Left colon (tissue), 2 donors: Measurements from ENCODE around the gene GNA15. TPM values are rescaled to one million over a fixed set of nuclear protein-coding genes. Genes with fewer than 3 reads are reported as not detected.
A peak's percentile ranks its signal among the peaks of the same experiment; 100 is the strongest.

Experiments
- ATAC-seq: fragments of 200-7000 bp; cut with Tn5 transposase; one replicate; pipeline ENCODE4 v1.9.1; 2020; ENCODE audit warnings: mild to moderate bottlenecking, moderate library complexity
- DNase-seq, 2 donors: peaks; one replicate each; pipeline ENCODE4 v3.0.0-alpha.2; 2020
- intact Hi-C, 2 donors: fragments of 100-400 bp; cut with DNase I in 1 of 2; cut with micrococcal nuclease in 1 of 2; formaldehyde crosslinking; loops; one replicate each; pipeline versions ENCODE4 v1.11.2 to v1.14.0; 2022; cut with DNase I, micrococcal nuclease
- total RNA-seq, 2 donors: library from RNA; stranded (reverse); fragmentation: NEBNext Ultra II Directional; extraction: Animal tissue kit (Norgen Biotek cat#: 25700); gene quantifications; one replicate each; pipeline ENCODE4 v1.2.1, GENCODE V29; 2021
- donor health status: DM: no; HTN: no; CAD: no.
- donor health status: DM: yes; HTN: yes; CAD: no.

GNA15 gene
- total RNA-seq, 2 donors from 2014 or later = 3.0 to 4.8 TPM

GRCh38 chr19:3102239-3103140 is 33.3 kb upstream of the GNA15 start:
- intact Hi-C loops = loop anchor here in 1 of 2 donors (10.0 kb wide), 1 partner anchor 138 kb away; no protein-coding TSS in a partner anchor
- ATAC-seq (no peak), DNase-seq (no peak)

GRCh38 chr19:3104708-3104983 is 31.2 kb upstream of the GNA15 start:
- ATAC-seq = no peak
- intact Hi-C loops = loop anchor here in 1 of 2 donors (10.0 kb wide), 1 partner anchor 140 kb away; no protein-coding TSS in a partner anchor
- DNase-seq = no peak

GRCh38 chr19:3105641-3106508 is 30.0 kb upstream of the GNA15 start:
- intact Hi-C loops = loop anchor here in 1 of 2 donors (10.0 kb wide), 1 partner anchor 141 kb away; no protein-coding TSS in a partner anchor
- no peak for ATAC-seq
- DNase-seq = no peak

DNA sequence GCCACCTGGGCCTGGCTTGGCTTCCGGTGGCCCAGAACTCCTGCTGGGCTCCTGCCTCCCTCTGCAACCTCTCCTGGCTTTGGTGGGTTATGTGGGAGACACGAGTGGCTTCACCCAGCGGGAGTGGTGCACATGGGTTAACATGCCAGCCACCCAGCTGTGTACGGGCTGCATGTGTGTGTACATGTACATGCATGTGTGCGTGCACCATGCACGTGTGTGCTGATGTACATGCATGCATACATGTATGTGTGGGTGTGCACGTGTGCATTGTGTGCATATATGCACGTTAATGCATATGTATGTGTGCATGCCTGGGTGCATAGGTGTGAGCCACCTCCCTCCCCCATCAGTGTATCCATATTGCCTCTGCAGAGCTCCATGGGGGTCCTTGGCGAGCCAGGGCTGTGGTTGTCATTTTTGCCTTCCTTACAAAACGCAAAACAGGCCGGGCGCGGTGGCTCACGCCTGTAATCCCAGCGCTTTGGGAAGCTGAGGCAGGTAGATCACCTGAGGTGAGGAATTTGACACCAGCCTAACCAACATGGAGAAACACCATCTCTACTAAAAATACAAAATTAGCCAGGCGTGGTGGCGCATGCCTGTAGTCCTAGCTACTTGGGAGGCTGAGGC is 29.2 kb upstream of the GNA15 start:
- ATAC-seq = no peak
- DNase-seq = no peak
- intact Hi-C loops = loop anchor here in 1 of 2 donors (10.0 kb wide), 1 partner anchor 142 kb away; no protein-coding TSS in a partner anchor

- ATAC-seq (no peak), DNase-seq (no peak)
- intact Hi-C loops = loop anchor here in 1 of 2 donors (10.0 kb wide), 1 partner anchor 143 kb away; no protein-coding TSS in a partner anchor
These were observed 28.2 kb upstream of the GNA15 start for GRCh38 chr19:3107658-3108057.

DNA sequence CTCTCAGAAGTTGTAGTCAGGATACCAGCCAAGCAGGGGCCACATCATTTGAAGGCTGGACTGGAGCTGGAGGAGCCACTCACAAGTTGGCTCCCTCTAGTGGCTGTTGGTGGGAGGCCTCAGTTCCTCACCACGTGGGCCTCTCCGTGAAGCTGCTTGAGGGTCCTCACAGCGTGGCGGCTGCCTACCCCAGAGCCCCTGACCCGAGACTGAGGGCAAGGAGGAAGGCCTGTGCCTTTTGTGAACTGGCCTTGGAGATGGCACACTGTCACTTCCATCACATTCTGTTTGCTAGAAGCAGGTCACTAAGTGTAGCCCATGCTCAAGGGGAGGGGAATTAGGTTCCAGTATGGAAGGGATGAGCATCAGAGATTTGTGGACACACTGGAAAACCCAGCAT is 27.1 kb upstream of the GNA15 start:
- peak; percentile 20 for ATAC-seq
- DNase-seq = peak in 1 of 2 donors; percentile 80

GRCh38 chr19:3109491-3109890 is 26.3 kb upstream of the GNA15 start:
- intact Hi-C loops = loop anchor here in 1 of 2 donors (10.0 kb wide), 1 partner anchor 145 kb away; no protein-coding TSS in a partner anchor
- DNase-seq = no peak
- no peak for ATAC-seq

More for the DNA sequence above, 27.1 kb upstream of the GNA15 start:
- intact Hi-C loops = loop anchor here in 1 of 2 donors (10.0 kb wide), 1 partner anchor 144 kb away; no protein-coding TSS in a partner anchor

DNA sequence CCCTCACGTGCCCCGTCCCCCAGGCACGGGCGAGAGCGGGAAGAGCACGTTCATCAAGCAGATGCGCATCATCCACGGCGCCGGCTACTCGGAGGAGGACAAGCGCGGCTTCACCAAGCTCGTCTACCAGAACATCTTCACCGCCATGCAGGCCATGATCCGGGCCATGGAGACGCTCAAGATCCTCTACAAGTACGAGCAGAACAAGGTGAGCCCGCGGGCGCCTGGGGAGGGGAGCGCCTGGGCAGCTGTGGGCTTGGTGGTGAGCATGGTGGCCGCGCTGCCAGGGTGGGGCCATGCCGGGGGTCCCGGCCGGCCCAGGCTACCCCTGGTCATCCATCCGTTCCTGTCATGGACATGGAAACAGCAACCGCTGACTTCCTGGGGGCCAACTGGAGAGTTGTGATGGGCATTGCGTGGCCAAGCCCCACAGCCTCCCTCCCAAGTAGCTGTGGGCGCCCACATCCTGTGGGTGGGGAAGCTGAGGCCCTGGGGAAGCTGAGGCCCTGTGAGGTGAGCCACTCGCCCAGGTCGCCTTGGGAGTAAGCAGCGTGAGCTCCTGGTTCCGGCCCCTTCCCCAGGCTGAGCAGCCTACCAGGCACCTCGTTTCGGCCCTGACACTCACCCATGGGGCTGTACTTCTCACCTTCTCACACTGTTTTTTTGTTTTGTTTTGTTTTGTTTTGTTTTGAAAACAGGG is 25.6 kb upstream of the GNA15 start:
- no peak for DNase-seq
- ATAC-seq = no peak
- intact Hi-C loops = no loop called here

- DNase-seq (no peak), ATAC-seq (no peak)
- intact Hi-C loops = no loop called here
These were observed 24.1 kb upstream of the GNA15 start for GRCh38 chr19:3111586-3112247.

DNA sequence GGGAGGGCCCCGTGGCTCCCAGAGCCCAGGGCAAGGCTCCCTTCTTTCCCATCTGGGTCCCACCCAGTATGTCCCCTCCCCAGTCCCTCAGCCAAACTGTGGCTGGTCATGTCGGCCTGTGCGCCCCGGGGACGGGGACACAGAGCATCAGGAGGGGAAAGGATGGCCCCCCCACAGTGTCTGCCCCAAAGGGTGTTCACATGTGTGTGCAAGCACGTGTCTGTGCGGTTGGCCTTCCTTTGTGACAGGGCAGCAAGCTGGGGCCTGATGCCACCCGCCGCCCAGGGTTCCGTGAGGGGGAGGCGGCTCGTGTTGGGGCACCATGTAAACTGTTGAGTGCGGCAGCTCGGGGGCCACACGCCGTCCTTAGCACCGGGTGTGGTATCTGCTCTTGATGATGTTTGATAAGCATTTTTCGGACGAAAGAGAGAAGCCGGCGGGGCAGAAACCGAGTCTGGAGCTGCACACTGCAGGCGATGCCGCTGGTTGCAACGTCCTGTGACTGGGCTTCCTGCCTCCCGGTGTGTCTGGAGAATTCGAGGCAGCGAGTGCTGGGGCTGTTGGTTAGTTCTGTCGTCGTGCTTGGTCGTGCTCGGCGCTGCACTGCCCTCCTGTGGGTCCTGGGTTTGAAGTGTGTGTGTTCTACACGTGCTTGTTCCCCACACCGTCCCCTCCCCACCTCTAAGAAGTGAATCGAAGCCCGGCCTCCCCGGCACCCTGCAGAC is 23.3 kb upstream of the GNA15 start:
- intact Hi-C loops = no loop called here
- ATAC-seq = no peak

DNA sequence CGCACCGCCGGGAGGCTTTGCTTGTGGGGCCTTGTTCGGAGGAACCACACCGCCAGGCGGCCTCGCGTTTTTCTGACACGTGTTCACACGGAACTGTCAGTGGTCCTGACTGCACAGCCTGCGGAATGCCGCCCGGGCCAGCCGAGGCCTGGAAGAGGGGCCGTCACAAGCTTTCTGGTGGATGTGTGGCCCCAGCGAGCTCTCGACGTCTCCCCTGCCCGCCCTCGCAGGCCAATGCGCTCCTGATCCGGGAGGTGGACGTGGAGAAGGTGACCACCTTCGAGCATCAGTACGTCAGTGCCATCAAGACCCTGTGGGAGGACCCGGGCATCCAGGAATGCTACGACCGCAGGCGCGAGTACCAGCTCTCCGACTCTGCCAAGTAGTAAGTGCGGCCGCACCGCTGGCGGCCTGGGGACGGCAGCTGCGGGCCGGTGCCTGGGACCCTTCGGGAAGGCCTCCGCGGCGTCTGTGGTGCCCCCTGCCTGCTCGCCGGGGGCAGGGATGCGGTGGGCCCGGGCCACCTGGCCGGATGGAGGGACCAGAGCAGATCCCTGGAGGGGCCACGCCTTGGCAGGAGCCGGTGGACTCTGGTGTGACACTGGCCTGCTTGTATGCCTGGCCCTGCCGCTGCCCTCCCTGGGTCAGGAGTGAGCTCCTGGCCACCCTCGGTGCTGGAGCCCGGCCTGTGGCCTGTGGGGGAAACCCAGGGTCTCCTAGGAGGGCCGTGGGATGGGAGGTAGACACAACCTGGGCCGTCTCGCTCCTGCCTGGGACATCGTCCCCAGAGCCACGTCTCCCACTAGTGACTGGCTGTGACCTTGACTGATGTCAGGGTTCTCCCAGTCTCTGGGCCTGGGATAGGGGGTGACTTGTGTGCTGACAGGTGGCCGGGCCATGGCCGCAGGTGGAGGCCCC is 22.5 kb upstream of the GNA15 start:
- ATAC-seq (no peak), DNase-seq (no peak)
- intact Hi-C loops = no loop called here

More for the DNA sequence above, 23.3 kb upstream of the GNA15 start:
- no peak for DNase-seq

GRCh38 chr19:3114018-3114726 is 21.7 kb upstream of the GNA15 start:
- intact Hi-C loops = no loop called here
- DNase-seq (no peak), ATAC-seq (no peak)

GRCh38 chr19:3114811-3115210 is 21.0 kb upstream of the GNA15 start:
- DNase-seq = no peak
- no peak for ATAC-seq
- intact Hi-C loops = no loop called here

- intact Hi-C loops = no loop called here
- no peak for ATAC-seq
- no peak for DNase-seq
These were observed 20.4 kb upstream of the GNA15 start for GRCh38 chr19:3115411-3115810.

GRCh38 chr19:3115916-3116602 is 19.8 kb upstream of the GNA15 start:
- DNase-seq (no peak), ATAC-seq (no peak)
- intact Hi-C loops = no loop called here
